GM23338 (cell line): ENCODE results near the gene KCNMA1.

Source experiments
- CREB1 ChIP-seq: fragments of 250-450 bp; sonication (Bioruptor Pico); IDR thresholded peaks from 2 replicates; pipeline ENCODE4 v1.5.0; 2020; ENCODE audit warnings: low read depth, mild to moderate bottlenecking, moderate library complexity
- CTCF ChIP-seq, 2 experiments: fragments of 200-600 bp in 1 of 2; sonication (generic) in 1 of 2; conservative IDR thresholded peaks; 2 replicates each; pipeline versions ENCODE4 v1.5.1 to v1.6.1; 2016 to 2017; ENCODE audit warnings: antibody characterized with exemption in 2 of 2, low read depth in 2 of 2, mild to moderate bottlenecking in 2 of 2, moderate library complexity in 1 of 2
- ETS1 ChIP-seq: IDR thresholded peaks from 2 replicates; pipeline ENCODE4 v1.6.1; 2016; ENCODE audit warnings: antibody characterized with exemption
- EZH2 ChIP-seq: fragments of 200-600 bp; sonication (generic); IDR thresholded peaks from one replicate; pipeline ENCODE4 v1.8.0; 2017; ENCODE audit warnings: antibody characterized with exemption, mild to moderate bottlenecking, low read depth; ENCODE audit not compliant: unreplicated experiment
- EZH2phosphoT487 ChIP-seq: fragments of 200-600 bp; sonication (generic); IDR thresholded peaks from one replicate; pipeline ENCODE4 v1.8.1; 2018; ENCODE audit warnings: antibody characterized with exemption; ENCODE audit not compliant: unreplicated experiment
- JUNB ChIP-seq: IDR thresholded peaks from one replicate; pipeline ENCODE4 v1.6.1; 2016; ENCODE audit warnings: antibody characterized with exemption; ENCODE audit not compliant: unreplicated experiment
- NANOG ChIP-seq: IDR thresholded peaks from 2 replicates; pipeline ENCODE4 v1.6.1; 2016; ENCODE audit warnings: antibody characterized with exemption, borderline replicate concordance
- POLR2AphosphoS5 ChIP-seq: IDR thresholded peaks from 2 replicates; pipeline ENCODE4 v1.6.1; 2016; ENCODE audit warnings: antibody characterized with exemption, low read depth
- REST ChIP-seq: IDR thresholded peaks from one replicate; pipeline ENCODE4 v1.6.1; 2018; ENCODE audit warnings: antibody characterized with exemption; ENCODE audit not compliant: unreplicated experiment
- STAT1 ChIP-seq: IDR thresholded peaks from one replicate; pipeline ENCODE4 v1.6.1; 2016; ENCODE audit warnings: antibody characterized with exemption; ENCODE audit not compliant: unreplicated experiment
- ZNF114 ChIP-seq: fragments of 250-450 bp; sonication (Bioruptor Pico); IDR thresholded peaks from 2 replicates; pipeline ENCODE4 v1.5.0; 2020; ENCODE audit warnings: mild to moderate bottlenecking, moderate library complexity
- ZNF331 ChIP-seq: fragments of 250-450 bp; sonication (Bioruptor Pico); IDR thresholded peaks from 2 replicates; pipeline ENCODE4 v1.5.0; 2020; ENCODE audit warnings: low read depth, mild to moderate bottlenecking, moderate library complexity

- TF ChIP-seq EZH2, result no peak
- TF ChIP-seq CTCF (conservative IDR thresholded peaks at IDR 0.05; ENCODE audit: low read depth in 2 of 2), result no peak
- TF ChIP-seq JUNB, result no peak
- TF ChIP-seq POLR2AphosphoS5, result no peak
- TF ChIP-seq EZH2phosphoT487, result no peak
- no peak for TF ChIP-seq REST
- no peak for TF ChIP-seq ZNF114
- no peak for TF ChIP-seq STAT1
- TF ChIP-seq CREB1 (CRISPR knock-in tag), result no peak
- no peak for TF ChIP-seq ETS1
- TF ChIP-seq NANOG, result no peak
- TF ChIP-seq ZNF331 (CRISPR knock-in tag), result no peak
These were observed 665.9 kb downstream of the KCNMA1 start for GRCh38 chr10:76971547-76972170.
